HCT116 (cell line): ENCODE data around the gene ATP2C1. TPM values are rescaled to one million over a fixed set of nuclear protein-coding genes. Genes with fewer than 3 reads are reported as not detected.

ENCODE experiments used
- ATAC-seq: fragments of 200-7000 bp; cut with Tn5 transposase; 2 replicates; pipeline ENCODE4 v1.9.1; 2020; ENCODE audit warnings: mild to moderate bottlenecking, moderate library complexity
- Bru-seq: library from RNA; stranded (reverse); fragments of 400-500 nt; gene quantifications from one replicate; lab custom pipeline; 2021; lab: Mats Ljungman, UMichigan
- BruChase-seq, 2 experiments: library from RNA; stranded (reverse); fragments of 400-500 nt; gene quantifications; one replicate each; lab custom pipeline; 2021; lab: Mats Ljungman, UMichigan
- BruUV-seq: library from RNA; stranded (reverse); fragments of 400-500 nt; replicated peaks from 2 replicates; lab custom pipeline; 2021; lab: Mats Ljungman, UMichigan
- CTCF ChIA-PET: fragments of 300-600 bp; sonication (Branson Sonifier 250); formaldehyde crosslinking; loops from one replicate; lab custom pipeline; 2021; ENCODE audit warnings: antibody characterized with exemption; lab: Charles Lee
- POLR2A ChIA-PET: fragments of 300-600, 350-600 bp; sonication (Branson Sonifier 250); formaldehyde crosslinking; loops from one replicate; lab custom pipeline; 2021; ENCODE audit warnings: antibody characterized with exemption; lab: Charles Lee
- RAD21 ChIA-PET, 2 experiments: fragments of 300-600 bp; sonication (Branson Sonifier 250); formaldehyde crosslinking; loops; one replicate each; lab custom pipeline; 2023; ENCODE audit warnings: low total read pairs in 2 of 2; ENCODE audit not compliant: uncharacterized antibody in 2 of 2, unreplicated experiment in 2 of 2, low non-redundant PET in 1 of 2; lab: Charles Lee
- DNase-seq: peaks from one replicate; pipeline ENCODE4 v3.0.0-alpha.2; 2010; ENCODE audit warnings: low read depth, low spot score
- H2AFZ ChIP-seq: fragments of 200-600 bp; shearing (Covaris generic), sonication (generic); 2 replicates; pipeline ENCODE4 v1.6.1; 2017; ENCODE audit warnings: low read depth, mixed run types, mixed read lengths, antibody characterized with exemption, low read length; ENCODE audit not compliant: poor library complexity, severe bottlenecking
- H3K27ac ChIP-seq: 2 replicates; pipeline ENCODE4 v1.5.1; 2012; ENCODE audit warnings: low read depth, low read length
- H3K27me3 ChIP-seq: fragments of 200-600 bp; sonication (generic); 2 replicates; pipeline ENCODE4 v1.6.1; 2016; ENCODE audit warnings: mixed run types, low read length, mixed read lengths; ENCODE audit not compliant: insufficient read depth
- H3K36me3 ChIP-seq, 2 experiments: fragments of 200-500 bp in 1 of 2; fragments of 200-600 bp in 1 of 2; sonication (Bioruptor generic) in 1 of 2; sonication (generic) in 1 of 2; 2 replicates each; pipeline versions ENCODE4 v1.5.1 to v1.6.1; 2014 to 2016; ENCODE audit warnings: low read length in 2 of 2, inconsistent platforms in 1 of 2, mixed read lengths in 1 of 2, mixed run types in 1 of 2; ENCODE audit not compliant: insufficient read depth in 2 of 2, control insufficient read depth in 1 of 2
- H3K4me1 ChIP-seq, 2 experiments: fragments of 200-600 bp in 1 of 2; sonication (generic) in 1 of 2; 2 replicates each; pipeline versions ENCODE4 v1.5.1 to v1.6.1; 2012 to 2017; ENCODE audit warnings: low read length in 2 of 2, inconsistent platforms in 1 of 2, mild to moderate bottlenecking in 1 of 2, mixed read lengths in 1 of 2, mixed run types in 1 of 2, moderate library complexity in 1 of 2; ENCODE audit not compliant: insufficient read depth in 2 of 2, control insufficient read depth in 1 of 2
- H3K4me2 ChIP-seq: fragments of 200-600 bp; sonication (generic); 2 replicates; pipeline ENCODE4 v1.6.1; 2017; ENCODE audit warnings: mixed run types, low read length, mixed read lengths
- H3K4me3 ChIP-seq, 2 experiments: fragments of 200-600 bp in 1 of 2; sonication (generic) in 1 of 2; replicated peaks in 1 of 2; 2 replicates each; pipeline ENCODE4 v1.5.1; 2011 to 2016; ENCODE audit warnings: low read length in 2 of 2, control low read depth in 1 of 2, low read depth in 1 of 2, mild to moderate bottlenecking in 1 of 2, mixed read lengths in 1 of 2, mixed run types in 1 of 2
- H3K79me2 ChIP-seq: fragments of 200-600 bp; sonication (generic); 2 replicates; pipeline ENCODE4 v1.6.1; 2017; ENCODE audit warnings: mild to moderate bottlenecking, mixed run types, low read length, moderate library complexity, mixed read lengths; ENCODE audit not compliant: insufficient read depth
- H3K9ac ChIP-seq: fragments of 200-600 bp; sonication (generic); 2 replicates; pipeline ENCODE4 v1.6.1; 2016; ENCODE audit warnings: low read length, mixed read lengths
- H3K9me2 ChIP-seq: fragments of 200-600 bp; sonication (generic), shearing (Covaris generic); 2 replicates; pipeline ENCODE4 v1.6.1; 2017; ENCODE audit warnings: mixed run types, mild to moderate bottlenecking, moderate library complexity; ENCODE audit not compliant: insufficient read depth
- H3K9me3 ChIP-seq, 2 experiments: fragments of 200-500 bp in 1 of 2; fragments of 200-600 bp in 1 of 2; sonication (Bioruptor generic) in 1 of 2; sonication (generic) in 1 of 2; 2 replicates each; pipeline ENCODE4 v1.6.1; 2014 to 2017; ENCODE audit warnings: low read length in 2 of 2, mixed read lengths in 2 of 2, inconsistent platforms in 1 of 2, low read depth in 1 of 2, mild to moderate bottlenecking in 1 of 2, mixed run types in 1 of 2, moderate library complexity in 1 of 2; ENCODE audit not compliant: control insufficient read depth in 1 of 2, insufficient read depth in 1 of 2
- H4K20me1 ChIP-seq: fragments of 200-600 bp; sonication (generic), shearing (Covaris generic); 2 replicates; pipeline ENCODE4 v1.6.1; 2017; ENCODE audit warnings: mixed run types, mild to moderate bottlenecking, moderate library complexity; ENCODE audit not compliant: insufficient read depth
- EGR1 ChIP-seq: IDR thresholded peaks from 2 replicates; pipeline ENCODE4 v1.6.1; 2012; ENCODE audit warnings: low read depth
- ELF1 ChIP-seq: IDR thresholded peaks from 2 replicates; pipeline ENCODE4 v1.6.1; 2012; ENCODE audit warnings: low read depth, borderline replicate concordance
- POLR2A ChIP-seq: IDR thresholded peaks from 2 replicates; pipeline ENCODE4 v1.7.0; 2011; ENCODE audit warnings: borderline replicate concordance; ENCODE audit not compliant: insufficient read depth, insufficient read length; ENCODE audit errors: extremely low read depth
- POLR2AphosphoS5 ChIP-seq: IDR thresholded peaks from 2 replicates; pipeline ENCODE4 v1.6.1; 2011; ENCODE audit warnings: mild to moderate bottlenecking, low read depth, low read length, moderate library complexity
- SIN3A ChIP-seq: IDR thresholded peaks from 2 replicates; pipeline ENCODE4 v1.6.1; 2012; ENCODE audit warnings: low read depth
- SRF ChIP-seq: IDR thresholded peaks from 2 replicates; pipeline ENCODE4 v1.6.1; 2012; ENCODE audit warnings: low read depth
- ZBTB33 ChIP-seq: IDR thresholded peaks from 2 replicates; pipeline ENCODE4 v1.6.1; 2011; ENCODE audit warnings: mild to moderate bottlenecking, low read length, moderate library complexity; ENCODE audit not compliant: insufficient replicate concordance; ENCODE audit errors: extremely low read depth
- ZFX ChIP-seq: fragments of 450-650 bp; IDR thresholded peaks from 2 replicates; pipeline ENCODE4 v1.6.1; 2017
- intact Hi-C: fragments of 100-400 bp; cut with micrococcal nuclease; formaldehyde crosslinking; loops from 2 replicates; pipeline ENCODE4 v1.10.0; 2022
- long read RNA-seq: library from polyadenylated mRNA; unstranded; transcript quantifications from one replicate; pipeline ENCODE4 v2.0.0, GENCODE V29; 2021; ENCODE audit not compliant: unreplicated experiment
- polyA plus RNA-seq: library from polyadenylated mRNA; unstranded; fragments of >200 nt; gene quantifications from 2 replicates; pipeline ENCODE4 v1.2.1, GENCODE V29; 2012; ENCODE audit warnings: missing spikeins
- total RNA-seq: library from RNA; stranded (reverse); gene quantifications from one replicate; pipeline ENCODE4 v1.2.1, GENCODE V29; 2021; ENCODE audit not compliant: unreplicated experiment
- TF ChIP-seq, protein P1 (sequence below): IDR thresholded peaks from 2 replicates; pipeline ENCODE4 v1.6.1; 2012

Gene ATP2C1
- total RNA-seq: 69.1 TPM
- 34.9 and 42.5 TPM in 2 replicates for polyA plus RNA-seq
- Bru-seq, nascent RNA: percentile 76 among the genes with signal in this experiment
- percentile 73 among the genes with signal in this experiment for BruChase-seq, experiment 1, labeled RNA remaining after a 6-hour chase
- percentile 75 among the genes with signal in this experiment for BruChase-seq, experiment 2, labeled RNA remaining after a 2-hour chase
- long read RNA-seq, full-length matches to known transcripts: 111 of 166 reads
- long read RNA-seq, partial matches to known transcripts: 18 of 166 reads
- long read RNA-seq, other reads (novel, unspliced or antisense): 37 of 166 reads

- Histone ChIP-seq H3K9me3 (no peaks in the 10 kb centered on the region), H3K4me1 (peaks cover 3 to 17% of the 10 kb centered on the region in 2 experiments; a peak in 3 of 4 replicates), H3K9ac (peak within 1 kb of the TSS; percentile 85), H3K4me3 (peak within 1 kb of the TSS; percentile 89 to 91), H3K27me3 (no peaks in the 10 kb centered on the region), H3K36me3 (no peaks in the 10 kb centered on the region), H3K4me2 (peak within 1 kb of the TSS; percentile 74), H2AFZ (peak within 1 kb of the TSS; percentile 1)
- ATAC-seq: peak; percentile 94
- ChIA-PET POLR2A (interaction anchor here (0.6 to 1.8 kb wide), 3 partner anchors 21 to 134 kb away, joined by 3 to 5 read pairs (median 5); no protein-coding TSS in a partner anchor), RAD21 (interaction anchor here (0.6 to 1.4 kb wide), 2 partner anchors 67 to 146 kb away, joined by 3 read pairs; no protein-coding TSS in a partner anchor), CTCF (interaction anchor here (0.6 to 4.8 kb wide), 11 partner anchors 9 to 618 kb away, joined by 3 to 28 read pairs (median 4); no protein-coding TSS in a partner anchor)
- DNase-seq: peak; percentile 83
- intact Hi-C loops: loop anchor here (1.0 kb wide), 2 partner anchors 134 to 147 kb away; partner anchors contain the start of gene PIK3R4
- TF ChIP-seq POLR2A (peak; percentile 53), ZBTB33 (no peak), ZFX (peak; percentile 77), SRF (no peak), POLR2AphosphoS5 (peak; percentile 94), ELF1 (peak; percentile 87), SIN3A (peak; percentile 82), EGR1 (peak; percentile 40; the same call in 1 of the 2 replicates)
- TF ChIP-seq, protein P1, sequence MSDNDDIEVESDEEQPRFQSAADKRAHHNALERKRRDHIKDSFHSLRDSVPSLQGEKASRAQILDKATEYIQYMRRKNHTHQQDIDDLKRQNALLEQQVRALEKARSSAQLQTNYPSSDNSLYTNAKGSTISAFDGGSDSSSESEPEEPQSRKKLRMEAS: peak; percentile 52; the same call in 1 of the 2 replicates
- TF ChIP-seq, all 23 proteins: peak for 7
- Histone ChIP-seq H3K79me2 (peaks cover 44% of the 10 kb centered on the region), H3K9me2 (no peaks in the 10 kb centered on the region), H4K20me1 (peaks cover 11% of the 10 kb centered on the region; the same call in 1 of the 2 replicates), H3K27ac (peak within 1 kb of the TSS; percentile 73)
- BruUV-seq: TSS peak; percentile 84
Observed at GRCh38 chr3:130893376-130894129, at the start of gene ATP2C1. ATP2C1 (plus strand) TSS chr3:130894084; CDS start chr3:130894770, 686 bp downstream.
